Measurements from ENCODE around the gene UBA5.

The UBA5 gene

GRCh38 chr3:132716372-132716771 lies 56.2 kb downstream of the UBA5 start:
- no peak for DNase-seq

GRCh38 chr3:132720228-132720627 lies 60.1 kb downstream of the UBA5 start:
- DNase-seq = no peak

- DNase-seq = peak in 32 of 56 donors; percentile 21 to 81 (median 58)
These were observed 61.5 kb downstream of the UBA5 start for GRCh38 chr3:132721479-132722164.

- peak; percentile 46 to 100 (median 98) for DNase-seq
These were observed 62.3 kb downstream of the UBA5 start, which contains the start of gene NPHP3 for GRCh38 chr3:132722165-132723023. TSS of gene NPHP3 (minus strand) at chr3:132722409. CDS start at chr3:132722355, 54 bp downstream.

GRCh38 chr3:132723024-132723950 lies 63.2 kb downstream of the UBA5 start:
- no peak for DNase-seq

- DNase-seq = peak in 1 of 56 donors; percentile 13
These were observed 66.3 kb downstream of the UBA5 start for GRCh38 chr3:132726341-132726823.
